DMS79 treated with DMSO at 0.1 percent for 48 hours (cell line): ENCODE measurements around the gene TNFRSF25.

Experiments
- DNase-seq: peaks from one replicate; lab custom pipeline; 2025; lab: John Stamatoyannopoulos, UW

Gene TNFRSF25

GRCh38 chr1:6418668-6419396 is 47.1 kb downstream of the TNFRSF25 start:
- no peak for DNase-seq

DNA sequence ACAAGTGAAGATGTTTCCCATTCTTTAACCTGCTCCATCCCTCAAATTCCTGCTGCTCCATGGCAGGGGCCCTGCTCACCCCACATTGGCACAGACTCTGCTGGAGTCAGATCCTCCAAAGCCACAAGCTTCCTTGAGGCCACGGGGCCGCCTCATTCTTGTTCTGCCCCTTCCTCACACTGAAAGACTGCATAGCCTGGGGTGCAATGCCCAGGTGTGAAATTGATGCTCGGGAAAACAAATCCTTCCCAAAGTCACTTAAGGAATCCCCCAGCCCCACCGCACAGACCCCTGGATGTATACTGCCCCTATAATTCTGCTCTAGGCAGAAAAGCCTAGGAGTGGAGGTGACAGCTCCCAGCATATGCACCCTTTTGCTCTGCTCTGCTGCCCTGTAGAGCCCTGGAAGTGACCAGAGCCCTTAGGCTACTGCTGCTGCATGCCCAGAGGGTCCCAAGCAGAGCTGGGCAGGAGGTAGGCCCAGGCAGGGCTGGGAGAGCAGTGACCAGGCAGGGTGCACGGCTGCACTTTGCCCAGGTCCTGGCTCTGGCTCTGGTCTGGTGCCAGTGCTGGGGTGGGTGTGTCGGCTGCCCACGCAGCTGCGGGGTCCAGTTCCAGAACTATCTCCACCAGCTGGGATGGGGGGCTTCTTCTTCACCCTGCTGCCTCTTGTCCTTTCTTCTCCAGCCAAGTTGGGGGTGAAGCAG is 47.9 kb downstream of the TNFRSF25 start:
- no peak for DNase-seq

- DNase-seq = no peak
Observed at GRCh38 chr1:6416906-6417305, 49.1 kb downstream of the TNFRSF25 start.

DNA sequence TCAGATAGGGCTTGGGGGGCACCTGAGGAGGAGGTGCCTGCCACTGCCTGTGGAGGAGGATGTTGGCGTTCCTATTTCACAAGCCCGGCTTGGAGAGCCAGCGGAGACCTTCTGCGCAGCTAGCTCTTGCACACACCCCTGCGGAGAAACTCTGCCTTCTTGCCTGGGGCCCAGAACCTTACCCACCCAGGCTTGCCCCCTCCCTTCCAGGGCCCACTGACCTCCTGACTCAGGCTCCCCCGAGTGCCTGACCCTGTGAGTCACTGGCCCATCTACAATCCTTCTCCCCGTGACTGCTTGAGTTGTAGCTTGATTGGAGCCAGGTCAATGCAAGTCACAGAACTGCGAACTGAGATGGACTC is 49.7 kb downstream of the TNFRSF25 start:
- DNase-seq = no peak

GRCh38 chr1:6414881-6415626 is 50.9 kb downstream of the TNFRSF25 start:
- DNase-seq = no peak

DNA sequence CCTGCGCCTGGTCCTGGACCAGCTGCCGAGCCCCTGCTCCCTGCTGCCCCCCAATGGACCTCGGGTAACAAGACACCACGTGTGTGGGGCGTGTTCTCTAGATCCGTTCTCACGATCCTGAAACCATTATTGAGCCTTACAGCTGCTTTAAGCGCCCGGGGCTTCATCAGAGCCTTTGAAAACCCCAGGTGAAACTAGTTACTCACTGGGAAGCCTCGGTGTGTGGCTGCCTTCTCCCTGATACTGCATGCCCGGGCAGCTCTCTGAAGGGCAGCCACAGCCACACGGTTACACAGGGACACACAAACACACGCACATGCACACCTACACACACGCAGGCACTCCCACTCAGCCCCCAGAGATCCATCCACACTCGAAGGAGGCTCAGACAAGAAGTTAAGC is 51.5 kb downstream of the TNFRSF25 start:
- peak; percentile 39 for DNase-seq

DNA sequence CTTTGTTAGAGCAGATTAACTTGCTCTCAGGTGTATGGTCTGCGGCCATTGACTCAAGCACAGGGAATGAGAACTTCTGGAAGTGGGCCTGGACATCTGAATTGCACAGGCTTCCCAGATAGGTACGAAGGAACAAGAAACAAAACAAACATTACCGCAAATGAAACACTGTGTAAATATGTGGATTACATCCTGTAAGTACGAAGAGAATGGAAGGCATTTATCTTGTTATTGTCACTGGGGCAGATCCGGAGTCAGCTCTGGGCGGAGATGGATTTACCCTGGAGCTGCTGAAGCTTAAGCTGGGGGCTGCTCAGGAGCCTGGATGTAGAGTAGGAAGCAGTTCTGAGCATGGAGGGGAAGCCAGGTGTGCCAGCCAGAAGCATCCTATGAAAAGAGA is 53.1 kb downstream of the TNFRSF25 start:
- no peak for DNase-seq
